RPMI7951 (cell line): ENCODE measurements around the gene BAHCC1. TPM values are rescaled to one million over a fixed set of nuclear protein-coding genes. Genes with fewer than 3 reads are reported as not detected.

Experiments
- DNase-seq: peaks from one replicate; pipeline ENCODE4 v3.0.0-alpha.2; 2012; ENCODE audit warnings: low read depth
- total RNA-seq: library from RNA; depleted of rRNA; stranded (reverse); fragments of >200 nt; shearing (Covaris generic); gene quantifications from 2 replicates; pipeline ENCODE4 v1.2.3, GENCODE V29; 2014

BAHCC1 gene
- total RNA-seq, 1 experiment from 2014 or later: 0.36 TPM

DNA sequence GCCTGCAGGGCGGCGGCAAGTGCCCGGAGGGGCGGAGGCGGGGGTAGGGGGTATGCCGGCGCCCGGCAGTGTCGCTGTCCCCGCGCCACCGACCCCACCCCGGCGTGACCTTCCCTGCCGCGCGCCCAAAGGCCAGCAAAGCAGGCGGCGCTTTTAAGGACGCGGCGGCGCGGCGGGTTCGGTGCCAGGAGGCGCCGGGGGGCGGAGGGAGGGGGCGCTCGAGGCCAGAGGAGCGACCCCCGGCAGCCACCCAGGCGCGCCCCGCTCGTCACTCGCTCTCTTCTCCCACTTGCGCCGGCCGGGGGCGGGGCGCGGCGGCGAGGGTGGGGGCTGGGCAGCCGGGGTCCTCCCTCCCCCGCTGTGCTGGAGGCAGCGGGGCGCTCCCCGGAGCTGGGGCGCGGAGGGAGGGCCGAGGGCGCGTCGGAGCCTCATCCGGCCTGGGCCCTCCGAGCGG, 8.6 kb upstream of the BAHCC1 start:
- DNase-seq: no peak

DNA sequence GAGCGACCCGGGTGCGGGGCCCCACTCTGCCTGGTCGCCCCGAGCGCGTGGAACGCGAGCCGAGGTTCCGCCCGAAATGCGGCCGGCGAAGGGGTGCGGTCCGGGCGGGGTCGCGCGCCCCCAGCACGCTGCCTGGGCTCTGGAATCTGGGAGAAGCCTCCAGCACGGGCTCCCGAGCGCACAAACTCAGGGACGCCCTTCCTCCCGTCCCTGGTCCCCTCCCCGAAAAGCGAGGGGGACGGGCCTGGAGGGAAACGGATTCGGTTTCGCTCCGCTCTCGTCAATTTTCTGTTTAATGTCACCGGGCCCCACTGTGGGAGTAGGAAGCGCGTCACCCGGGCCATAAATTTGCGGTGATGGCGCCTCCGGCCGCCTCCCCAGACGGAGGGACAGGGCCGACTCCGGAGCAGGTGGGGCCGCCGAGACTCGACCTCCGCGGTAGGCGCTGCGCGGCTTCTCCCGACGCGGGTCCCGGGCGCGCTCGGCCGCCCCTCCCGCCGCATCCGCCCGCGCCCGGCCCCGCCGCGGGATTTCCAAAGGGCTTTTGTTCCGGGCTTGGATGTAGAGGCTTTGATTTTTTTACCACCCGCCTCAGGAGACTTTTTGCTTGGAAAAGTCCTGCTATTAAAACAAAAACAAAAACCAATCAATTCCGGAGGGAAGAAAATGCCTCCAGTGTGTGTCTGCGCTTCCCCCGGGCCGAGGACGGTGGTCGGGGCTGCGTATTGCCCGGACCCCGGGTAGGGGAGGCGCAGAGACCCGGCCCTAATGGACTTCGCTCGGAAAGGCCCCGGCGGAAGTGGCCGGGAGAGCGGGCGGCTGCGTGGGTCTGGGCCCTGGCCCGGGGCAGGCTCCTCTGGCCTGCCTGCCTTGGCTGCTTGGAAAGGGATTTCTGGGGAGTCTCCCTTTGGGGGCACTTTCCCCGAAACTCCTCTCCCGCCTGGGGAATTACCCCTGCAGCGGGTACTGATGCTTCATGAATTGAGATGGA, 7.9 kb upstream of the BAHCC1 start:
- DNase-seq: no peak

DNA sequence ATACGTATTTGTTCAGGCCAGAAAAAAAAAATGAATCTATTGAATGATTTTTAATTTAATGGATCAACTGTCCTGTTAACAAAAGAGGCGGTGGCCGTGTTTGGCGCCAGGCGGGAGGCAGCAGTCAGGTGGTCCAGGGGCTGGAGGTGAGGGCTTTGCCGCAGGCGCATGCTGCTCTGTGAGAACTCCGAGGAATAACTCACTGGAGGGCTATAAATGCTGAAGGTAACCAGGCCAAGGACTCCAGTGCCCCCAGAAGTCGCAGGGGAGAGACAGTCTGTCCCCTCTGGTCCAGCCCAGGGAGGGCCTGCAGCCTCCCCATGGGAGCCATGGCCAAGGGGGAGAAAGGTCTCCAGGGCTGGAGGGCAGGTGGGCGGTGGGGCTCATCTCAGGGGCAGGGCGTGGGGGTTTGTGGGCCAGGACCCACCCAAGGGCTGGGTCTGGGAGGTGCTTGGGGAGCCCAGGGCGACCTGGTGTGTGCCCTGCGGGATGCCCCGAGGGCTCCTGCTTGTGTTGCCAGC, 7.1 kb upstream of the BAHCC1 start:
- DNase-seq: no peak

DNA sequence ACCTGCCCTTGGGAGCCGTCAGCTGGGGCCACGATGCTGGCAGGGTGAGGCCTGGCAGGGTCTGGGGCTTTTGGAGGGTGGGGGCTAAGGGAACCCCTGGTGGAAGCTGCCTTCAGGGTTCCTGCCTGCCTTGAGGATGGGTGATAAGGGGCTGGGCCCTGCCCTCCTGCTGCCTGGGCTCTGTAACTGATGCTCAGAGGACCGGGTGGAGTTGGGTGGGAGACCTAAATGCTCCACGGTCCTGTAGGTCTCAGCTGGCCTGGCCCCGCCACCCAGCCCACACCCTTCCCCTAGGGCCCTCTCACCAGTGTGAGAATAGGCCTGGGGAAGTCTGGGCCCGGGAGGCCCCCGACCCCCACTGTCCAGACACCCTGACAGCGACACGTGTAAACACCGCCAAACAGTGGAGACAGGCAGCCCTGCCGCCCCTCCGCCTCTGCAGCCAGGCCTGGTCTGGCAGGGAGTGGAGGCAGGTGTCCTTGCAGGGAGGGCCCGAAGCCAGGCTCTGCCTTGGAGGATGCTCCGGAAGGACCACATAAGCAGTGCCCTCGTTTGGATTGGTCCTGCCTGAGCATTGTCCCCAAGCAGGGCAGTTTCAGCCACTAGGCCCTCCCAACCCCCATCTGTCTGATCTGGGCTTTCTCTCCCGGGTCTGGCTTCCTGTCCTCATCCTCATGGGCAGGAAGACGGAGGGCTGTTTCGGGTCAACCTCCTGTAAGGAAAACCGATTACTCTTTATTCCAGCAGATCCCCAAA, 6.5 kb upstream of the BAHCC1 start:
- DNase-seq: no peak

DNA sequence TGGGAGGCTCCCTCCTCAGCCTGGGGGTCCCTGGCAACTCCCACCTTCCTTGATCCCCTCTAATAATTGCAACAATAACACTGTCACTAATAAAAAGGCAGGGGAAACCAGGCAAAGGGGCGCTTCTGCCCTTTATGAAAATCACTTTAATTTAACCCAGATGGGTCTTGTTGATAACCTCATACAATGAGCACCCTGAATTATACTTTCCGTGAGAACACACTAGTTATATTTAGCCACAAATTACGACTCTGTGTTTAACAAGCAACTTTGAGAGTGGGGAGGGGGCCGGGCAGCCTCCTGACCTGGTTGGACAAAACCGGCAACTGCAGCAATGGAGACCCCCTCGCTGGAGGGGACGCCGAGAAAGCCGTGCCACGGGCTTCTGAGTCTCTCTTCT, 5.7 kb upstream of the BAHCC1 start:
- no peak for DNase-seq

DNA sequence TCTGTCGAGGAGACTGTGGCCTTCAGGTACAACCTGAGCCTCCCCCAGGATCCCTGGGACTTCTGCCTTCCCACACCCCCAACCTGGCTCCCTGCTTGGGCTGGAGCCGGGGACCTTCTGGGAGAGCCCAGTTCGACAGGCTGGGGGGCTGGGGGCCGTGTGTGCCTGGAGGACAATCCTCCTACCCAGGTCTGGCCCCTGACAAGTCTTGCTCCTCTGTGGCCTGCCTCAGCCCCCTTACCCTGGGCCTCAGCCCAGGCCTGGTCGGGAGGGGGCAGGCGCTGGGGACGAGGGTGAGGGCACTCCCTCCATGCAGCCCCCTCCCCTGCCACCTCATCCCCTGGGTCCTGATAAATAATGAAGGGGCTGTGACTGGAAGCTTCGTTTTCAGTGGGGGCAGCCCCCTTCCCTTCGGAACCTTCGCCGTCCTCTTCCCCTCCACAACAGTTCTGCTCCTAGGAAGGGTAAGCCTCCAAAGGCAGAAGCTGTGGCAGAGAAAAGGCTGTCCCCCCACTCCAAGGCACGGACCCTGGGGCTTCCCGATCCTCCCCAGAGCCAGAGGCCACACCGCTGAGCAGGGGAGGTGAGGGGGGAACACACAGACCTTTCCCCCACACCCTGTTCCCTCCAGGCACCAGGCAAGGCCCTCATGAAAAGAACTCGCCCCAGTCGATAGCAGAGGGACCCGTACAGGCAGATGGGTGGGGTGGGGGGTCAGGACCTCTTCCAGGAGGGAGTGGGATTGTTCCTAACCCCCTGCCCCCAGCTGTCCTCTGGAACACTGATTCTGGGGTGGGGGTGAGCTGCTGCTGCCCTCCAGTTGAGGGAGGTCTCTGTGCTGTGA, 5.0 kb upstream of the BAHCC1 start:
- DNase-seq: no peak

DNA sequence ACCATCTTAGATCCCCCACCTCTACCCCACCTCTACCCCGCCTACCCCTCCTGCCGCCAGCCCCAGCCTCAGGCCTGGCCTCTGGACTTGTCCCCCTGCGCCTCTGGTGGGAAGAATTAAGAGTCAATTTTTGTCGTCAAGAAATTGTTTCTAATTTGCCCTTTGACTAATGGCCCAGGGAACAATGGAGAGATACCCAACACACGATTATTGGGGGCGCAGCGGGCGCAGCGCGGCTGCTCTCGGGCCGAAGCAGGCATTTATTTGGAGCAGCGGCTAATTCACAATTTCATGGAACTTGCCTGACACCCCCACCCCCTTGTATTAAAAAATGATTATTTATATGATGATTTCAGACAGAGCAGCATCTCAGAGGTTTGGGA, 4.4 kb upstream of the BAHCC1 start:
- no peak for DNase-seq

DNA sequence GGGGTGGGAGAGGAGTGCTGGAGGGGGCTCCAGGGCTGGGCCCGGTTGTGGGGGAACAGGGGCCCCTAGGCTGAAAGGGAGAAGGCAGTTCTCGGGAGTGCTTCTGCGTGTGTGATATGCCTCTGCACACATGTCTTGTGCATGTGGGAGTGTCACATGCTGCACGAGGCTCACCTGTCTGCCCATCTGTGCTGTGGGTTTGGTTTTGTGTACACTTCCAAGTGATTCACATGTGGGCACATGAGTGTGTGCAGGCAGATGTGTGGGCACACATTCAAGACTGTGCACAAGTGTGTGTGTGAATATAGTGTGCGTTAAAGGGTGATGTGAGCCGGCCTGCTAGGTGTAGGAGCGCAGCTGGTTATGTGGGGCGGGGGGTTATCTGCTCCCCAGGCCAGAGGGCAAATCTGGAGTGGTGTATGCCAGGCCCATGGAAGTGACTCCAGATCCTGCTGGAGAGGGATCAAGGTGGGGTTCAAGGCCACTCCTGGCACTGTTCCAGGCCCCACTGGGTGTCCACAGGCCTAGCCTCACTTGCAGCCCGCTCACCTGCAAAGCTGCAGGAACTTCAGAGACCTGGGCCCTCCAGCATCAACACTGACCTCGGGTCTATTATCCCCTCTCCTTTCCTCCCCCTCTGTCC, 3.8 kb upstream of the BAHCC1 start:
- no peak for DNase-seq

DNA sequence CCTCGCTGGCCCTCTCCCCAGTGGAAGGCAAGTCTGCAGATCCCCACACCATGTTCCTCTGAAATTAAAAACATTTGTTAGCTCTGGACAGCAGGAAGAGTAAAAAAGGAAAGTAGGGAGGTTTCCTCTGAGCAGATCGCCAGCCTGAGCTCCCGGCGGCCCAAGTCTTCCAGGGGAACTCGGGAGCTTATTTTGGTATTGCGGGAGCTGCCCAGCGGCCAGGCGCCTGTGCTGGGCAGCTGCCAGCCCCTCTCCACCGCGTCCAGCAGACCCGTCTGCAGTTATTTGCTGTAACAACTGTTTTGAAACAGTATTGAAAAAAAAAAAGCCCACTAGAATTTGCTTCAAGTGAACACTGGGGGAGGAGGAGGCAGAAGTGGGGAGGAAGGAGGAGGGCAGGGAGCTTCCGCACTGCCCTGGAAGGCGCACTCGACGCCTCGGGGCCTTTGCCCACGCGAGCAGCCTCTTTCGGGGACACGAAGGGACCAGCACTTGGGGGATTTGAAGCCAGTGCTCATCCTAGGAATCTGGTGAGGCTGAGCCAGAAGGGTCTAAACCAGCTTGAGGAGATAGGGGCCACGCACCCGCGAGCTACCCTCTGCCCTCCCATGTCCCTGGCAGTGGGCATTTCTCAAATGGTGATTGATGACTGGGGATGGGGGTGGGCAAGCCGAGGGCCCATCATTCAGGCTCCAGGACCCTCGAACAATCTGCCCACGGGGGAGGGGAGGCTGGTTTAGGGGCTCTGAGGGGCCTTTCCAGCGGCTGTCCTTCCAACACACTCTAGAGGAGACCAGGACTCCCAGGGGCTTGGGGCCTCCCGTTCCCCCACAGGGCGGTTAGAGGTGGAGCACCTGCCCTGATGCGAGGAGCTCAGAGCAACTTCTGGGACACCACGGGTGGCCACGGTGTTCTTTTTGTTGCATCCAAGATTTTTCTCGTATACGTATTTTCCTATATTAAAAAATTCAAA, 3.0 kb upstream of the BAHCC1 start:
- DNase-seq: no peak

DNA sequence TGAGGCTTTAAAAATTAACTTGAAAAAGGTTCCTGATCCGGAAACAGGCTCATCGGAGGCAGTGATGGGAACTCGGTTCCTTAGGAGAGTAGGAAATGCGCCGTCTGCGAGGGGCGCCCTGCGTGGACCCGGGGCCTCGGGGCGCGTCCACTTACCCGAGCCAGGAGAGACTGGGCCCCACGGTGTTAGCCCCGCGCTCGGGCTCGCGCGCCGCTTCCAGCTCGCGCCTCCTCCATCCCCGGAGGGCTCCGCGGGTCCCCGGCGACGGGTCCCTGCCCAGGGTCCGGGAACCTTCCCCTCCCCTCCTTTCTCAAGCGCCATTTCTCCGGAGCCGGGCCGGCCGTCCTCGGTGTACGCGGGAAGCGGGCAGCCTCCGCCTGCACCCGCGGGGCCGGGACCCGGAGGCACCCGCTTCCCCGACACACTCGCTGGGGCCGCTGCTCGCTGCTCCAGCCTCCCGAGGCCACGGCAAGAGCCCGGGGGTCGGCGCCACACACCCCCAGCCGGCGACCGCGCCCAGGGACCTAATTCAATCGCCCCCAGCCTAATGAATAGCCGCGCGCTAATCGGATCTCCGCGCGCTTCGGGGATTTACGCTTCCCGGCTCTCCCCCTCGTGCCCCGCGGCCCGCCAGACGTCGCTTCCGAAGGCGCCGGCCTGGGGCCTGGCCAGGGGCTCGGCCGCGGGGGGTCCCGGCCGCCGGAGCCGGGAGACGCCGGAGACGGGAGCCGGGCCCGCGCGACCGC, 2.2 kb upstream of the BAHCC1 start:
- DNase-seq: no peak

DNA sequence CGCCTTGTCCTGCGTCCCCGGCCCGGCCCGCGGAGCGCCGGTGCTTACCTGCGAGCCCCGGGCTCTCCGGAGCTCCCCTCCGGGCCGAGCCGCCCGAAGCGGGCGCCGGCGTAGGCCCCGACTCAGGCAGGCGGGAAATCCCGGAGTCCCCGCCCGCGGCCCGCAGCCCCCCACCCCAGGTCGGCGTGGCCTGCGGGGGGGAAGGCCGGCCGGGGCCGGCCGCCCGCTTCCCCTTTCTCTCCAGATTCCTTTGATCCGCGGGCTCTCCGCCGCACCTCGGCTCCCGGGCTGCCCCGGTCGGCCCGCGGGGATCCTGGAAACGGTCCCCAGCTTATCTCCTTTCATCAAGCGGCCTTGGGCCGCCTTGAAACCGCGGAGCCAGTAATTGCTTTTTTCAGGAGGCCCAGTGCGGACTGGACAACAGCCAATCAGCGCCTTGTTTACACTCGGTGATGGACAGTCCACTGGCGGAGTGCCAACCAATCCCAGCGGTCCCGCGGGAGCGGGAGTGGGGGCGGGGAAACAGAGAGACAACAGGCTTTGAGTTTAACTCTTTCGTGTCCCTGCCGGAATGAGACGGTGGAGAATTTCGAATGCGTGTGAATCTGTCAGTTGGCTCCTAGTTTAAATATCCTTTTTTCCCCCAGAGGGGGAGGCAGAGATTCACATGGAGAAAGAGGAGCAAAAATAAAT, 1.4 kb upstream of the BAHCC1 start:
- peak; percentile 97 for DNase-seq

DNA sequence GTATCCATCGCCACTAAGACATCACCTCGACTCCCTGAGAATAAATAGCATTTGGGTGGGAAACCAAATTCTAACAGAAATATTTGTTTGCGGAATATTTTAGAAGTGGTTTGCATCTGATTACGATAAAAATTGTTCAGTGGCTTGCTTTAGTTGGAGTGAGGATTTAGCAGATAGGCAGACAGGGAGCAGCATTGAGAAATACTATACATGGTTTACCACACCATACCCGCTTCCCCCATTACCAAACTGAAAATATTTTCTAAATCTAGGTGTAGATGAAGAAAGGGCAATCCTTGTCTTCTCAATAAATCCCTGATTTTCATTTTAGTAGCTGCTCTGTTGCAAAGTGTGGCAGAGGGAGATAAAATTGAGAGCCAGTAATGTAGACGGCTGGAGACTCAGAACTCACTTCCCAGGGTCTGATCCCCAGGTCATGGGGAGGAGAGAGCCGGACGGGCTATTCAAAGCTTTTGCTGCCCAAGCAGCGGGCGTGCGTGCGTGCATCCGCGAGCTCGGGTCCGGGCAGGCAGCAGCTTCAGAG, 808 bp upstream of the BAHCC1 start:
- DNase-seq: no peak

DNA sequence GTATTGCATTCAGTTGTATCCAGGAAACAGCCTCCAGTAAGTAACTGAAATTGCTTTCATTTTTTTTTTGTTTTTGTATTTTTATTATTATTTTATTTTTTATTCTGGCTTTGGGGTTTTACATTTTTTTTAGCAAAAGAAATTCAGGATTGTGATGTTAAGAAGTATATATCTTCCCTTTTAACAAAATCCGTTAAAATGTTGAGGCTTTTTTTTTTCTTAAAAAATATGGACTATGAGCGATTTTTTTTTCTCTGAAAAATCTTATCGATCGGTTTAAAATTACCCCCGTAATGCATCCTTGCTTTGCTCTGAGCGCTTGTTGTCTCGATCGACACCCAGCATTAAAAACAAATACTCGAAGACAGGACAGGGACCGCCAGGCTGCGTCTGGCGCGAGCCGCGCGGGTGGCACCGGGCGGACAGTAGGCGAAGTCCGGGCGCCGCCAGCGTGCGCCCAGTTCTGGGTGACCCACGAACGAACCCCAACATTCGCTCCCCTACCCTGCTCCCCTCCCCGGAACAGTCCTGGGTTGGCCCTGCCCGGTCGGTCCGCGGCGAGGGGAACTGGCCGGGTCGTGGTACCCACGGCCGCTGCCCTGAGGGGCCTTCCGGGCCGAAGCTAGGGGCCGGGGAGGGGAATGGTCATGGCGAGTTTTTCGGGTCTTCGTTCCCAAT, 482 bp downstream of the BAHCC1 start:
- no peak for DNase-seq

DNA sequence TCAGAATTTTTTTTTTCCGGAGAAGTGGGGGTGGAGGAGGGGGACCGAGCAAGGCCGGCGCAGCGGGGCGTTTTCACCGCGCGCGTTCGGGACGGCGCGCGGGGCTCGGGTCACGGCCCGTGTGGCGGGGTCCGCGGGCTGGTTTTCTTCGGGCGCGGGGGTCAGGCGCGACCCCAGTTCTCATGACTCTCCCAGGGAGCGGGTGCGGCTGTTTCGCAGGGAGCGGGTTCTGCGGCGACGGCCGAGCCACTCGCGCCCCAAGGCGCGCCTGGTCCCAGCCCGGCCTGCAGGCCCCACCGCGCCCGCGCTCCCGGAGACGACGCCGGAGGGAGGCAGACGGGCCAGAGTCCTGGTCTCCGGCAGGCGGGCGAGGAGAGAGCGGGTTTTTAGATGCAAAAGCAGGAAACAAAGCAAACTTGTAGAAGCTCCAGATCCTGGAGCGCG, 1.0 kb downstream of the BAHCC1 start:
- DNase-seq: no peak

DNA sequence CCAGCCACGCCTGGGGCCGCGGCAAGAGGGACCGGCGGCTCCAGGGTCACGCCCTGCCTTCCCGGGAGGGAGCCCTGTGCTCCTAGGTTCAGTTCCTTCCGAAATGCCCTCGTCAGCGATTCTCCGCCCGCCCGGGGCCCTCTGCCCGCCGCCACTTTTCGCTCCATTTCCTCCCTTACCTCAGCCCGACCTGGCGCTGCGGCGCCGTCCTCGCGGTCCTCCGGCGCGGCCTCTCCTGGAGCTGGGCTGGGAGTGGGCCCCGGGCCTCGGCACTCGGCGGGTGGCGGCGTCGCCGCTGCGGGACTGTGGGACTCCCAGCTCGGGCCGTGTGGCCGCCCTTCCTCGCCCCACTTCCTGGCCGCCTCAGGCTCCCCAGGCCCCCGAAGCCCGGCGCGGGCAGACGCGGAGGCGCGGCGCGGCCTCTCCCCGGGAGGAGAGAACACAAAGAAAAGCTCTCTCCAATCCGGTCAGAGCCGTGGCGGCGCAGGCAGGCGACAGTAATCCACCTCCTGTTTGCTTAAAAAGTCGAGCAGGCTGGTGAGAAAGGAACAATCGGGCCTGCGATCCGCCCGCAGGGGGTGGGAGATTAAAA, 1.6 kb downstream of the BAHCC1 start:
- DNase-seq: no peak

DNA sequence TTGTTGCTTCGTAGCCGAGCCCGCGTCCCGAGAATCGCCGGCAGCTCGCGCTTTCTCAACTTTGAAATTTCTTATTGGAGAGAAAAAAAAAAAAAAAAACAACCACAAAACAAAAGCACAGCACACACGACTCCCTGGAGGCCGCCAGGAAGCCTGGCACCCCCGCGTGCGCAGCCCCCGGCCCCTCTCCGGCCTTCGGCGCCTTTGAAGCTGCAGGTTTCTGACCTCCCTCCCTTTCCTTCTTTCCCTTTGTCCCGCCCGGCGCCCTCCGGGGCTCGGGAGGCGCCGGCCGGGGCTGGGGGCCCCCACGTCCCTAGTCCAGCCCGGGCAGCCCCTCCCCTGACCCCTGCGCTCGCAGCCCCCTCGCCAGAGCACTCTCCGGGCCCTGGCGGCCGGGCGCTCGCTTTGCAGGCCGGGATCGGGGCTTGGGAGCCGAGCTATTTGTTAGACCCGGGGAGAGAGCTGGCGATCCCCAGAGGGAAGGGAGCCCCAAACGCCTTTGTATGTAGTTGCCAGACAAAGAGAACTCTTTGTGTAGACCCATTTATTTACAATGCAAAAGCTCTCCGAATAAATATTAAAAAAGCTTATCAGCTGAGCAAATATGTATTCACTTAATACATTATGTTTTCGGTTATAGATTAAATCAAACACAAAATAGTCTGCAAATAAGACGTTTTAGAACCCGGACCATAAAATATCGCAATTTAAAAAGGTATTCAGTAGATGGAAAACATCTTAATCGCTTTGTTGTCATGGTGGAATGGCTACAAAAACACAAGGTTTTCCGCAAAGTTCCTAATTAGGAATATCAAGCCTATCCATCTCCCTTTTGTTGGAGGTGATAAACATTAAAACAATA, 2.3 kb downstream of the BAHCC1 start:
- no peak for DNase-seq
